Epidermal melanocyte (primary cell): ENCODE data around the gene HOXC13.

Experiments used
- DNase-seq: peaks from one replicate; pipeline ENCODE4 v3.0.0; 2011; ENCODE audit warnings: low spot score; ENCODE audit not compliant: insufficient read length

Gene HOXC13

DNA sequence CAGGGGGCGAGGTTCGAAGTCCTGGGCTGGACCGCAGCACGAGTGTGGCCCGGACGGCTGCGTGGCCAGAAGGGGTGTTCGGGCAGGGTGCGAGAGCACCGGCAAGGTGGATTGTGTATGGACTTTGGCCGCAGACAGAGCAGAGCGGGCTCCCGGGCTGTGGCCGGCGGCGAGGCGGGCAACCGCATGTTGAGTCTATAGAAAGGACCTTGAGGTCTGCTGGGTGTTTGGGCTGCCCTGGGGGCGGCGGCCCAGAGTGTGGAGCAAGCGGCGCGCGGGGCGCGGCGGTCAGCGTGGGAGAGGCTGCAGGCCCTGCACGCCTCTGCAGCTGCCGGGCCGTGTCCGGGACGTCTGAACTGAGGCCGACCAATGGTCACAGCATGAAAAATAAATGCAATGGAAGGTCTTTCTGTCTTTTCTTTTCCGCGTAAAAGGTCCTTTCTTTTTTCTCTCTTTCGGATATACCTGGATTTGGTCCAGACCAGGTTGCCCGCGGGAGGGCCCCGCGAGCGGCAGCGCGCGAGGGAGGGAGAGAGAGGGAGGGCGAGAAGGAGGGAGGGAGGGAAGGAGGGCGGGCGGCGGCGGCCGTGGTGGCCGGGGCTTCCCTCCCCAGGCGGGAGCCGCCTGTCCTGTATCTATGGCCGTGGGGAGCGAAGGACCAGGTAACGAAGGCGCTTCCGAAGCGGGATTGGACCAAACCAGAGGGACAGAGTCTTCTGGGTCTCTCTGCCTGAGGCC lies 55.8 kb downstream of the HOXC13 start:
- no peak for DNase-seq

DNA sequence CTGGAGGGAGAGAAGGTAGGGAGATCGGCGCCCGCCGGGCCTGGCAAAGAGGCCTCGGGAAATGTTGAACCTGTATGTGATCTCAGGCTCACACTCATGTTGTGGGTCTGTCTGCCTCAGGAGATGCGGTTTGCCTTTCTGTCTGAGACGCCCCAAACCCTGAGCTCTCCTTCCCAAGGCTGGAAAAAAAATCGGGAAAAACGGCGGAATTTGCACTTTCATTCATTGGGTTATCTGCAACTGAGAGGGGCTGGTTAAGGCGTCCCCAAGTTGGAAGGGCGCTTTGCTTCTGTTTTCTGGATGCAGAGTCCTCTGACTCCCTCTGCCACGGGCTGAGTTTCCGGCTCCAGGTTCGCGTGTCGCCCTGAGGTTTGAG lies 56.4 kb downstream of the HOXC13 start:
- no peak for DNase-seq

DNA sequence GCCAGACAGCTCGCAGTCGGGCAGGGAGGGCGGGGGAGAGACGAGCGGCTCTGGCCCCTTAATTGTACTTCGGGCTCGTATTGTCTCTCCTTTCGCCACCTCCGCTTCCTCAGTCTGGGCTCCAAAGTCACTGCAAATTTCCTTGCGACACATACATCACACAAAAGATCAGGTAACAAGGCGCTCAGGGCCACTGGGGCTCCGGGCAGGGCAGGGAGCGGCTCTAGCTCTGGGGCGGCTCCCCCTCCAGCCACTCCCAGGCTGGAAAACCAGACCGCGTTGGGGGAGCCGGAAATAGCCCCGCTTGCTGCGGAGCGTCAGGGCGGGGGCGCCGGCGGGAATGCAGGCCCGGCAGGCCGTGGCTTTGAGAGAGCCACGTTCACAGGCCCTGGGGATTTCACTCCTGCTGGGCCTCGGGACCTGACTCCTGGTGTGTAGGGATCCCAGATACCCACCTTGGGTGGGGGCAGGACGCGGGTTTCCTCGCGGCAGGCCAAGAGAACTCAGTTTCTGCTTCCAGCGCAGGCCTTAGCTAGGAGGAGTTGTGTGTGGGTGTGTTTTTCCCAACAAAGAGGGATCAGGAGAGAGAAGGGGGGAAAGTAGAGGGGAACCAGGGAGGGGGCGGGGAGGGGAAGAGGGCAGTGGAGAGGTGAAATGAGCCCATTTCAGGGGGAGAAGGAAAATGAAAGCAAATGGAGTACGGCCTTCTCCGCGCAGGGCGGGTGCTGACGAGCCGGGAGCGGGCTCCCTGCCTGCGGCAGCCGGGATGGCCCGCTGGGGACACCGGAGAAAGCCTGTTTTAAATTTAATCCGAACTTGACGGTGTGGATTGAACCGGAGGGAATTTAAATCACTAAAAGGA lies 57.0 kb downstream of the HOXC13 start:
- no peak for DNase-seq
